Epidermal melanocyte (primary cell): ENCODE results near the gene SHC2.
"Not testable (repeated sequence)": the region's sequence is repeated elsewhere in the genome, so short reads cannot be mapped to it uniquely, and the experiment has no call there.

Source experiments
- DNase-seq: peaks from one replicate; pipeline ENCODE4 v3.0.0; 2011; ENCODE audit warnings: low spot score; ENCODE audit not compliant: insufficient read length

The SHC2 gene

DNA sequence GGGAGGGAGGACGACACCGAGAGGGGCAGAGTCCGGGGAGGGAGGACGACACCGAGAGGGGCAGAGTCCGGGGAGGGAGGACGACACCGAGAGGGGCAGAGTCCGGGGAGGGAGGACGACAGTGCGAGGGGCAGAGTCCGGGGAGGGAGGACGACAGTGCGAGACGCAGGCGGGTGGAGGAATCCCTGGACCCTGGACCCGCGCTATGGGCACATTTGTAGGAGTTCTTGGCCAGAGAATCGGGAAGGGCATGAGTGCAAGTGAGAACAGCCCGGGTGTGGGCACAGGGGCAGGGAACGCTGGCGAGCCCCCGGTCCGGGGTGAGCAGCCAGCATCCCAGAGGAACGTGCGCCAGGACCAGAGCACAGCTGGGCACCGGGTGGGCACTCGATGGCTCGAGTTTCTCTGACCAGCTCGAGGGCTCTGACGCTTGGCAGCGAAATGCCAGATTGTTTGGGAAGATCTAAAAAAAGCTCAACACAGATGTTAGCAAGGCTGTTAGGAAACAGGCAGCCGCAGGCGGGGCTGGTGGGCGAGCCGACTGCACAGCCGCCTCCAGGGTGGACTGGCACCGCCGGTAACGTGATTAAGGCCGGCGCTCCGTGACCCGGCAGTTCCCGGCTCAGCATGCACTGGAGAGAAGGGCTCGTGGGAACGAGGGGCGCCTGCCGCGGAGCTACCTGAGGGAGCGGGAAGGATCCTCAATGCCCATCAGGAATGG is 33.9 kb downstream of the SHC2 start:
- DNase-seq, result peak; percentile 64

DNA sequence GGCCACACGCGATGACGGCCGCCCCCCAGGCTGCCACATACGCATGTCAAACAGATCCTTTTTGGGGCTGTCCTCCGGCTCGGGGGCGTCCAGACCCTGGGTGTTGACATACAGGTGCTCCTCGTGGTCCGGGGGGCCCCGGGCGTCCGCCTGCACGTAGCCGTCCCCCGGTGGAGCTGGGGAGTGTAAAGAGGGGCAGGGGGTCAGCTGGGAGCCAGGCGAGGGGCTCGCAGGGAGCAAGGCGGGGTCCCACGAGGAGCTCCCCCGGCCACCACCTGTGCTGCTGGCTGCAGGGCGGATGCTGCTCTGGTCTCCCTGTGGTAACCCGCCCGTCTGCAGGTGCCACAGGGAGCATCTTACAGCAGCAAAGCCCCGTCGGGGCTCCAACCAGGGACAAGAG is 35.8 kb downstream of the SHC2 start:
- DNase-seq, result no peak

DNA sequence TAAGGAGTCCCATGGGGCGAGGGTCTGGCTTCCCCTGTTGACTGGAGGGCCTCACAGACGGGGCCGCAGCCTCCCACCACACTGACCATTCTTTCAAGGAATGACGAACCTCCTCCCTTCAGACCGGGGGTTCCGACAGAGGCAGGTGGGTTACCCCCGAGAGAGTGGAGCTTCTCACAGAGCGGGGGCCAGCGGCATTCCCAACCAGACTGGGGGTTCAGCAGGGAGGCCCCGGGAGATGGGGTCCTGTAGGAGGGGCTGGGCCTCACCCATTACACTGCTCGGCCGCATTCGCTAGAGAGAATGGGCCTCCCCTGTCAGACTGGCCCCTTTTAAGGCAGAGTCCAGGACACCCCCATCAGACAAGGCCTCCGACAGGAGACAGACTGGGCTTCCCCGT is 36.3 kb downstream of the SHC2 start:
- no peak for DNase-seq

DNA sequence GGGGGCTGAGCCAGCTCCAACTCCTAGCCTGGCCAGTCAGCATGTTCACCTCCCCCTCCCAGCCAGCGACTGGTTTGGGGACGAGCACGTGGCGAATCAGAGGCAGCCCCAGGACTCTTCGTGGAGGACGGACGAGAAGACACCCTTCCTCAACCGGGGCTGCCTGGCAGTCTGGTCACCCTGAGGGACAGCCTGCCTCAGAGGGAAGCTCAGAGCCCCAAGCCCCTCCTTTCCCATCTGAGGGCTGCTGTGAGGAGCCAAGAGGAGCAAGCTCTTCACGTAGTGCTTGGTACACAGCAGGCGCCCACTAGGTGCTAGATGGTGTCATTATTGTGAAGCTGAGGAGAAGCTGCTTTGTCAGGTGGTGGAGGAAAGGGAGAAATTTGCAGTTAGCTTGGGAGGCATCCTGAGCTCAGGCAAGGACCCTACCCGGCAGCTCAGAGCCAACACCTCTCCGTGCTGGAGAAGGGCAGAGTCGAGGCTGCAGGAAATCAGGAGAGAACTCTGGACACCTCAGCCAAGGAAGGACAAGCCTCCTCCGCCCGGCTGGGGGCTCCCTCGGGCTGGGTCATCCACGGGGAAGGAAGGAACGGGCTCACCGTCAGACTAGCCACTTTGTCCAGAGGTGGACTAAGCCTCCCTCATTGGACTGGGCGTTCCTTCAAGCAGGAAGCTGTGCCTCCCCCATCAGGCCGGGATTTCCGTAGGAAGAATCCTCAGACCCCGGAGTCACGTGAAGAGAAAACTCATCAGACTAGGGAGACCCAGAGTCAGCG is 37.0 kb downstream of the SHC2 start:
- no peak for DNase-seq

DNA sequence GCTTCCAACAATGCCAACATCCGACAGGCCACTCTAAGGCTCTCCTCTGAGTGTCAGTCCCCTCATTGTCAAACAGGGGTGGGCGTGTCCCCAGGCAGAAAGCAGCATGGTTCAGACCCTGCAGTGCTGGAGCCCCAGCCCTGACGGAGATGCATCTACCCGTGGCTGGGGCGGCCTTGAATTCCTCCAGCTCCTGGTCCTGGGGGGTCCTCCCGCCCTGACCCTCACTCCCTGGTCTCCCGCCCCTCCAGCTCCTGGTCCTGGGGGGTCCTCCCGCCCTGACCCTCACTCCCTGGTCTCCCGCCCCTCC is 38.0 kb downstream of the SHC2 start:
- DNase-seq, result not testable (repeated sequence)

DNA sequence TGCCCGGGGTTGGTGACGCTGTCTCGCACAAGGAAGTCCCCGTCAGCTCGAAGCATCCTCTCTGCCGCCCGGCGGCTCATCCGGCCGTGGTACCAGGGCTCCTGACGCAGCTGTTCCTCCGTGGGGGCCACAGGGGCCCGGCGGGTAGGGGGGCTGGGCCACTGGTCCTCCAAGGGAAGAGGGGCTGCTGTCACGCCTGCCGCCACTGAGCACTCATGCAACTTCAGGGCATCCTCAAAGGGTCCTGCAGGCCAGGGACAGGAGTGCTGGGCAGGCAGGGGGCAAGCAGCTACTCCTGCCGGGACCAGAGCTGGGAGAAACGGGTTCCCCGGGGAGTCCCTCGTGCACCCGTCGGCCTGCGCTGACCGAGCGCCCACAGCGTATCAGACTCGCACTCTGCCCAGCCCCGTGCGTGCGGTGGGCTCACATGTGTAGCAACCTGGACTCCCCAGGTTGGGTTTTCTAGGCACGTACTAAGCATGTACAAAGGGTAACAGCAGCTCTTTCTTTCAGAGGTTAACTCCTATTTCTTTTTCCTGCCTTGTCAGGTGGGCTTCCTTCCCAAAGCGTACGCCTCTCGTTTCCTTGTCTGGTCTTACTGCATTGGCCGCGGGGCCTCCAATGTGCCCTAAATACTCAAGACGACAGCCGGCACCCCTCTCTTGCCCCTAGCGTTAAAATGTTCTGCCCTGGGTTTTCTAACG is 38.5 kb downstream of the SHC2 start:
- DNase-seq, result no peak

DNA sequence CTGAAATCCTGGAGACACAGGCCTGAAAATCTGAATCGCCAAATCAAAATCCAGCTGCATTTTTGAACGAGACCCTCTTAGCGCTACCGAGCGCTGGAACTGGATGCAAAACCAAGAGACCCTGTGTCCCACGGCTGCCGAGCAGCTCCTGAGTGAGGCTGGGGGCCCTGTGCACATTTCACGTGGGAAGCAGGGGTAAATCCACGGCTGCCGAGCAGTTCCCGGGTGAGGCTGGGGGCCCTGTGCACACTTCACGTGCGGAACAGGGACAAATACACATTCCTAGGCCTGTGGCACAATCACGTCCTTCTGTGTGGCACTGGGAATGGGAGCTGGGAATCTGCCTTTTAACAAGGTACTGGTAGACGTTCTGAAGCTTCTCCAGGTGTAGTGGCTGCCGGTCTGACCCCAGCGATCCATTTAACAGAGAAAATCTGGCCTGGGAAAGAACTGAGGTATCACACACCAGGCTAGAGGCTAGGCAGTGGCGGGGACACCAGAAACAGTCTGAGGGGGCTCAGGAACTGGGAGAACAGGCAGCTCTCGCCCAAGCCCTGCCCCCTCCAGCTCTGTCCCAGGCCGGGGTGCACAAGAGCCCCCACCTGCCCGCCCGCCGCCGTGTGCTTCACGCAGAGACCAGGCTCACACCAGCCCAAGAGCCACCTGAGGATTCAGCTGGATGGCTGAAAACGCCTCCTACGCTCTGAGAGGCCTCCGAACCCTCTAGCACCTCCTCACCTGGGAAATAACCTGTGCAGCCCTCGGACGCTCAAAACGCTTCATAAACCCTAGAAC is 40.9 kb downstream of the SHC2 start:
- no peak for DNase-seq

DNA sequence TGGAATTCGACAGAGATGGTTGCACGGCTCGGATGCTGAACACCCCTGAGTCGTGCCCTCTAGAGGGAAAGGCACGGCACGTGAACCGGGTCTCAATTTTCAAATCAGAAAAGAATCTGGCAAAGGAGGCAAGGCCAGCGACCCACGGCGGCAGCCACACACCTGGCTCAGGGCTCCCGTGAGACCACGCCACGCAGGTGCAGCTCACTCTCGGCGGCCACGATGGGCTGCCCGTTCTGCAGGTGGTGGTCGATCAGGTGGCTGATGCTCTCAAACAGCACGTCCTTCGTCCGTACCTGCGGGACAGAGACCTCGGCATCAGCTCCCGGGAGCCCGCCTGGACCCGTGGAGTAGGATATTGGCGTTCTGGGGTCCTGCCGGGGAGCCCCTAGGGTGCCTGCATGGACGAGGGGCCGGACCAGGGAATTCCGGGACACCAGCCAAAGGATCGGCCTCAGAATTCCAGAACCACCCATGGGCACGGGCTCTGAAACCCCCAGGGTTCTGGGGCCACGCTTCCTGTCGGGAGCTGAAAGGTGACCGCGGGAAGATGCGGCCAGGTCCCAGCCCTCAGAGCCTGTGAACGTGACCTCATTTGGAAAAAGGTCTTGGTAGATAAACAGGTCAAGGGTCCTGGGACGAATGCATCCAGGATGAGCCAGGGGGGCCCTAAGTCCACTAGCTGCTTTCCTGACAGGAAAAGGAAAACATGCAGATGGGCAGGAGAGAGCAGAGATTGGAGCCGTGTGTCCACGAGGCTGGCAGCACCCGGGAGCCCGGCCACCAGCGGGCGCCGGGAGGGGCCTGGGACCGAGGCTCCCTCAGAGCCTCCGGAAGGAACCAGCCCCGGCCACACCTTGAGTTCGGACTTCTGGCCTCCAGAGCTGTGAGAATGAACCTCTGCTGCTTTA is 41.8 kb downstream of the SHC2 start:
- no peak for DNase-seq

DNA sequence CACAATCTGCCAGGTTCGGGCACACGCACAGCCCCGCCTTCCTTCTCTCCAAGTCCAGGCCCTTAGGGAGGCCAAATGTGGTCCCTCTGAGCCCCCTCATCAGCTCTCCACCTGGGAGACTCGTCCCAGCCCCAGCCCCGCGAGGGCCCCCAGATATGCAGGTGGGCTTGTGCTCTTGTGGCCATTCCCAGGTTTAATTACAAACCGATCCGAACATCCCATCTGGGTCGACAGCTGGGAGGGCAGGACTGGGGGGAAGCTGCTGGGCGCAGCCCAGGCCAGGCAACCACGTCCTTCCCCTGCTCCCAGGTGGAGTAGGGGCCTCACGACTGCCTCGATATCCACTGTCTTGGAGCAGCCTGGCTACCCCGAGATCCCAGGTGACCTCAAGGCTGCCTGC is 44.4 kb downstream of the SHC2 start:
- DNase-seq, result no peak

DNA sequence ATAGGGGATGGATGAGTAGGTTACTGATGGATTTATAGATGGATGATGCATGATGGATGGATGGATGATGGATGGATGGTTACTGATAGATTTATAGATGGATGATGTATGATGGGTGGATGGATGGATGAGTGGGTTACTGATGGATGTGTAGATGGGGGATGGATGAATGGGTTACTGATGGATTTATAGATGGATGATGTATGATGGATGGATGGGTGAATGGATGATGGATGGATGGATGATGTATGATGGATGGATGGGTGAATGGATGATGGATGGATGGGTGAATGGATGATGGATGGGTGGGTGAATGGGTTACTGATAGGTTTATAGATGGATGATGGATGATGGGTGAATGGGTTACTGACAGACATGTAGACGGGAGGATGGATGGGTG is 45.5 kb downstream of the SHC2 start:
- no peak for DNase-seq

DNA sequence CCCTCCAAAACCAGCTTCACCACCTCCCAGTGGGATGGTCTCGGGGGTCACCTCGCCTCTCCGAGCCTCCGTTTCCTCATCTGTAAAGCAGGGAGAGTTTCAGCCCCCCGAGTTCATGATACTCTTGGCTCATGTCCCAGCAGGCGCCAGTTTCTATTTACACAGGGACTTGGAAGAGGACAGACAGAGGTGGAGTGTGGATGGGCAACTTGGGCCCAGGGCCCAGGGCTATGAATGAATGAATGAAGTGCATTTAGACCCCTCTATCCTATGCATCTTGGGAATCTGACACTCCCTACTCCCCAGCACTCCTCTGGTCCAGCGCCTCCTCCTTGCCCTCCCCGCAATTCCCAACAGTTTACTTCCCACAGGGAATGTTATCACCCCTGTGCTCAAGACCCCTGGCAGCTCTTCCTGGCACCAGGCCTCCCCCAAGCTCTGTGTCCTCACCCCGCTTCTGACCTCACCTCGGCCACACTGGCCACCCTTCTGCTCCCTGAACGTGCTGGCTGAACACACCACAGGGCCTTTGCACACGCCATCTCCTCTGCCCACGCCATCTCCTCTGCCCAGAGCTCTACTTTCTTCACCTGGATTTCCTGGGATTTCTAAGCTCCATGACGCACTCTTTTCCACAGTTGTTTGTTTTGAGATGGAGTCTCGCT is 46.9 kb downstream of the SHC2 start:
- DNase-seq, result no peak

DNA sequence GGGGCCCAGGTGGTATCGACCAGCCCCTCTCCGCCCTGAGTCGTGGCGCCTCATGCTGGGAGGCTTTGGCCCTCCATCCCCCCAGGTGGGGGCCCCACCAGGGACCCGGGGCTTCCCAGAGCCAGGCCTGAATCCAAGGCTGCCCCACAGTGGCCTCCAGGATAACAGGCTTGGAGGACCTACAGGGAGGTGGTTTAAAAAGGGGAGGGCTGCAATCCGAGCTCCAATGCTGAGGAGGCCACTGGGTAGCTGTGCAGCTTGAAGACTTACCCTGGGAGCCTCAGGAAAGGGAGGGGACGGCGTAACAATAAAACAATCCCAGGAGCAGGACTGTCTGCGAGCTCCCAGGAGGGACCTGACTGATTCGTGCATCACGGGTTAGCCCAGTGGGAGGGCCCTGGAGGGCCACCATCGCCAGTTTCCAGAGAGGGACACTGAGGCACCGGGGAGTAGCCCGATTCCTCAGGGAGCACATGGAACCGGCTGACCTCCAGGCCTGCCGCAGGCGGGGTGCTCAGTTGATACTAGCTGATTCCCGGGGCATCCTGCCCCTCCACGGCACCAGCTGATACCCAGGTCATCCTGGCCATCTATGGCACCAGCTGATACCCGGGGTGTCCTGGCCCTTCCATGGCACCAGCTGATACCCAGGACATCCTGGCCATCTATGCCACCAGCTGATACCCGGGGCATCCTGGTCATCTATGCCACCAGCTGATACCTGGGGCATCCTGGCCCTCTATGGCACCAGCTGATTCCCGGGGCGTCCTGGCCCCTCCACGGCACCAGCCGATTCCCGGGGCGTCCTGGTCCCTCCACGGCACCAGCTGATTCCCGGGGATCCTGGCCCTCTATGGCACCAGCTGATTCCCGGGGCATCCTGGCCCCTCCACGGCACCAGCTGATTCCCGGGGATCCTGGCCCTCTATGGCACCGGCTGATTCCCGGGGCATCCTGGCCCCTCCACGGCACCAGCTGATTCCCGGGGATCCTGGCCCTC is 48.2 kb downstream of the SHC2 start:
- no peak for DNase-seq

DNA sequence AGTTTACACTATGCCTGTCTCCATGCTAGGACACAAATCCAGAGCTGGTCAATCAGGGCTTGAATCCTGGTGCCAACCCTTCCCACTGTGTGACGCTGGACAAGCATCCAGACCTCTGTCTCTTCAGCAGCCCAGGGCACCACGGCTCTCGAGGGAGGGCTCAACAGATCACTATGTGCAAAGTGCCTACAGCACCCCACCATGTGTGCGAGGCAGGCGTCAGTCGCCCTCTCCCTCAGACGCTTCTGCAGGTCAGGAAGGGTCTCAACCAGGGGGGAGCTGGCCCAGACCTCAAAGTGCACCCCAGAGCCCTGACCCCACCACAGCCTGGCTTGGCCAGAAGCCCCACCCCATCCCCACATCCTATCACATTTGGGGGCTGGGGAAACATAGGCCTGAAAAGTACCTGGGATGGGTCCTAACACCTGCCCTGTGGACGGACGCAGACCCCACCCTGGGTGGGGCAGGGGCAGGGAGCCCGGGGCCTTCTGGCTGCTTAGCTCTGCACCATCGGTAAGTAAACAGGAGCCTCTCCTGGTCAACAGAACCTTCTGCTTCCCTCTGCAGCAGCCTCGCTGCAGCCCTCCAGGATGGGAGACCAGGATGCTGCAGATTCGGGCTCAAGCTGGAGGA is 49.0 kb downstream of the SHC2 start:
- DNase-seq, result no peak

DNA sequence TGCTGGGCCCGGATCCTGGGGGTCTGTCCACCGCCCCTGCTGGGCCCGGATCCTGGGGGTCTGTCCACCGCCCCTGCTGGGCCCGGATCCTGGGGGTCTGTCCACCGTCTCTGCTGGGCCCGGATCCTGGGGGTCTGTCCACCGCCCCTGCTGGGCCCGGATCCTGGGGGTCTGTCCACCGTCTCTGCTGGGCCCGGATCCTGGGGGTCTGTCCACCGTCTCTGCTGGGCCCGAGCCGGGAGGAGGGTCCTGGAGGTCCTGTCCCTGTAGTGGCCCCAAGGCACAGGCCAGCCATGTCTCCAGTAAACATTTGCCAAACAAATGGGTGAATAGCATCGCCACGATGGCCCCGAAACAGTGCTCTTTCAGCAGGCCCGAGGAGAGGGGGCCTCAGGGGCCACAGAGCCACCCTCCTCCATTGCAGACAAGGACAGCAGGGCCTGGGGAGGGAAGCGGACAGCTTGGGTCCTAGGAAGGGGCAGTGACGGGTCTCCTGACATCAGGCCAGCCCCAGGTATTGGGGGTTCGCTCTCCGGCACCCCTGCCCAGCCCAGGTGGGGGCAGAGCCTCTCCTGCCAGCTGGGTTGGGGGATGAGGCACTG is 49.6 kb downstream of the SHC2 start:
- DNase-seq, result not testable (repeated sequence)

DNA sequence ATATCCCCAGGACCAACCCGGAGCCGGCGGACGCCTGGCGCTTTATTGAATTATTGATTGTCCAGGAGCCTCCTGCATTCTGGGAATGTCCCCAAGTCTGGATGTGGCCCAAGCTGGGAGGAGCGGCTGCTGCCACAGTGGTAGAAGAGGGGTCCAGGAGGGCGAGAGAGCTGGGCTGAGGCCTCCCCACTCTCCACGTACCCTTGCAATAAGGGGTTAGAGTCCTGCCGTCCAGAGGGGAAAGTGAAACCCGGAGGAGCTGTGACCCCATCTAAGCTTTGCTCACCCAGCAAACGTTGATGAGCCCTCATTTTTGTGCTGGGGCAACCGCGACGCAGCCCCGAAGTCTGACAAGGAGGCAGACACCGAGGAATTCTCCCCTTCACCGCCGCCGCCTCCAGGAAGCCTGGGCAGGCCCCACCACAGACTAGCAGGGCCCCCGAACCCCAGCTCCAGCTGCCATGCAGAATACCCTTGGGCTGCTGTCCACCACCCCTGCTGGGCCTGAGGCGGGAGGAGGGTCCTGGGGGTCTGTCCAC is 50.5 kb downstream of the SHC2 start:
- no peak for DNase-seq

DNA sequence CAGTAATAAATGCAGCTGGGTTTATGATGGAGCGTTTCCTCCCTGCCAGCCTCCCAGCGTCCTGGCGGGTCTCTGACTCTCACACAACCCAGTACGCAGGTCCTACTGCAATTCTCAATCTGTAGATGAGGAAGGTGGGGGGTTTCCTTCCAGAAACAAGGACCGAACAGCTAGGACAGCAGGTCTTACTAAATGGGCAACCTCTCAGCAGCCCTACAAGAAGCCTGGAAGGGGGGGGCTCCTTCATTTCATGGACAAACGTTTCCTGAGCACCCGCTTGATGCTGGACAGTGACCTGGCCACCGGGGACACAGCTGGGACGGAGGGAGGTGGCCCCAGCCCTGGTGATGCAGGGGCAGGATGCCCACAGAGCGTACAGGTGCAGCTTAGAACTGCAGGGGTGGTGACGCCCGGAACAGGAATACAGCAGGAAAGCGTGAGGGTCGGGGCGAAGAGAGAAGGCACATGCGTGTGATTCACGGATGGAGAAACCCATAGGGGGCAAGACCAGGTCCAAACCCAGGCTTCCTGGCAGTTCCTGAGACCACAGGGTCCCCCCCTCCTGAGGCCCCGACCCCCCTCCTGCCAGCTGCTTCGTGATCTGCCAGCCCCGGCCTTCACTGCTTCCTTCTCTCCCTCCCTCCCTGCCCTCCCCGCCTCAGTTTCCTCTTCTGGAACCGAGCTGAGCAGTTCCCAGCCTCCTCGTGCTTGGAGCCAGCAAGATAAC is 51.2 kb downstream of the SHC2 start:
- no peak for DNase-seq

DNA sequence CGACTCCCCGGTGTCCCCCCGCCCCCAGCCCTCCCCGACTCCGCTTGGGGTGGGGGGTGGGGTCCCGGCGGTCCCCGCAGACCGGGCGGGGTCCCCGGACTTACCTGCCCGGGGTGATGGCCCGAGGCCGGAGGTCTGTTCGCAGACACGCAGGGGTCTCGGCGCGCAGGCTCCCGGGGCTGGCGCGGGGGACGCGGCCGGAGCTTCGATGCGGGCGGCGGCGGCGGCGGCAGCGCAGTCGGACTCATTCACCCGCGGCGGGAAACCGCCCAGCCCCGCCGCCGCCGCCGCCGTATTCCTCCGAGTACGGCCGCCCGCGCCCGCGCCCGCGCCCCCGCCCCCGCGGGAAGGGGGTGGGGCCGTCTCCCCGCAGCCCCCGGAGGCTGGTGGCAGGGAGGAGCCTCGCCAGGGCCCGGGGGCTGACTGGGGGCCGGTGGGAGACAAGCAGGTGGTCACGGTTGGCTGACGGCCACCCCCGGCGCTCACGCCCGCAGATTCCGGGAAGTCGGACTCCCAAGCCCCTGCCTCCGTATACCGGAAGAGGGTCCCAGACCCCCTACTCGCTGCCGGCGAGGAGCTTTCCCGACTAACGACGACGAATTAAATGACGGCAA is 51.8 kb downstream of the SHC2 start, which contains the start of gene C2CD4C:
Gene C2CD4C (minus strand): TSS at position 246 of the 614 bp plus-strand sequence. CDS start 786 bp downstream, outside the sequence.
- no peak for DNase-seq
